ENCODE measurements around the gene CACNA1E.

DNA sequence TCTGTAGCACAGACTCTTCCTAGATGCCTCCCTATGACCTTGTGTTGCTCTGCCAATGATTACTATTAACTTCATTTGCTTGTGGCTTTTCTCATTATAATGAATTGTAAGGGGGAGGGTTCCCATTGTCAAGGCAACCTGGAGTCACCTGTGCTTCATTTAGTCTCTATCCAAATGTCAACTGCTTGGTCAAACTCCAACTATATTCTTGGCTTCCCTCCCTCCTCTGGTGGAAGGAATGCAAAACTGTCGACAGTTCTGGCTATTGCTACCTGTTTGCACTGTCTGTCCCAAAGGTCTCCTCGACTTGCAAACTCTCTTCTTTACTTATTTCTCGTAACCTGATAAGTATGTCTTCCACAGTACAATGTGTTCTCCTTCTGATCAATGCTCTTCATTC, 100.3 kb downstream of the CACNA1E start:
- TF ChIP-seq, protein P1, sequence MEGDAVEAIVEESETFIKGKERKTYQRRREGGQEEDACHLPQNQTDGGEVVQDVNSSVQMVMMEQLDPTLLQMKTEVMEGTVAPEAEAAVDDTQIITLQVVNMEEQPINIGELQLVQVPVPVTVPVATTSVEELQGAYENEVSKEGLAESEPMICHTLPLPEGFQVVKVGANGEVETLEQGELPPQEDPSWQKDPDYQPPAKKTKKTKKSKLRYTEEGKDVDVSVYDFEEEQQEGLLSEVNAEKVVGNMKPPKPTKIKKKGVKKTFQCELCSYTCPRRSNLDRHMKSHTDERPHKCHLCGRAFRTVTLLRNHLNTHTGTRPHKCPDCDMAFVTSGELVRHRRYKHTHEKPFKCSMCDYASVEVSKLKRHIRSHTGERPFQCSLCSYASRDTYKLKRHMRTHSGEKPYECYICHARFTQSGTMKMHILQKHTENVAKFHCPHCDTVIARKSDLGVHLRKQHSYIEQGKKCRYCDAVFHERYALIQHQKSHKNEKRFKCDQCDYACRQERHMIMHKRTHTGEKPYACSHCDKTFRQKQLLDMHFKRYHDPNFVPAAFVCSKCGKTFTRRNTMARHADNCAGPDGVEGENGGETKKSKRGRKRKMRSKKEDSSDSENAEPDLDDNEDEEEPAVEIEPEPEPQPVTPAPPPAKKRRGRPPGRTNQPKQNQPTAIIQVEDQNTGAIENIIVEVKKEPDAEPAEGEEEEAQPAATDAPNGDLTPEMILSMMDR (IDR thresholded peaks at IDR 0.05 in 4 of 5, conservative IDR thresholded peaks at IDR 0.05 in 1 of 5): no peak
- TF ChIP-seq POLR2A (IDR thresholded peaks at IDR 0.05): no peak

Data from gastrocnemius medialis (tissue), 4 donors.